GM21723 (cell line): ENCODE results near the gene PMEPA1.

Experiments
- ATAC-seq: cut with Tn5 transposase; IDR thresholded peaks from one replicate; pipeline ENCODE4 v1.9.1; 2021; ENCODE audit warnings: mild to moderate bottlenecking, moderate library complexity; ENCODE audit not compliant: unreplicated experiment

Gene PMEPA1

GRCh38 chr20:57737349-57737748 is 27.5 kb upstream of the PMEPA1 start:
- no peak for ATAC-seq

- no peak for ATAC-seq
These were observed 27.0 kb upstream of the PMEPA1 start for GRCh38 chr20:57736738-57737347.

GRCh38 chr20:57735831-57736737 is 26.3 kb upstream of the PMEPA1 start:
- no peak for ATAC-seq

- no peak for ATAC-seq
These were observed 24.9 kb upstream of the PMEPA1 start for GRCh38 chr20:57734754-57735153.

- no peak for ATAC-seq
These were observed 22.4 kb upstream of the PMEPA1 start for GRCh38 chr20:57732226-57732625.

GRCh38 chr20:57728762-57729161 is 18.9 kb upstream of the PMEPA1 start:
- no peak for ATAC-seq

GRCh38 chr20:57727863-57728262 is 18.0 kb upstream of the PMEPA1 start:
- no peak for ATAC-seq

- ATAC-seq: no peak
These were observed 15.8 kb upstream of the PMEPA1 start for GRCh38 chr20:57725636-57726035.

- no peak for ATAC-seq
These were observed 15.0 kb upstream of the PMEPA1 start for GRCh38 chr20:57724610-57725405.

GRCh38 chr20:57723816-57724215 is 14.0 kb upstream of the PMEPA1 start:
- no peak for ATAC-seq

GRCh38 chr20:57719951-57720350 is 10.1 kb upstream of the PMEPA1 start:
- no peak for ATAC-seq

- ATAC-seq: peak; percentile 92
These were observed 8.7 kb upstream of the PMEPA1 start for GRCh38 chr20:57718490-57719009.

- no peak for ATAC-seq
These were observed 8.0 kb upstream of the PMEPA1 start for GRCh38 chr20:57717797-57718196.

GRCh38 chr20:57716901-57717300 is 7.1 kb upstream of the PMEPA1 start:
- no peak for ATAC-seq

- ATAC-seq: no peak
These were observed 6.4 kb upstream of the PMEPA1 start for GRCh38 chr20:57716202-57716601.

GRCh38 chr20:57715268-57715904 is 5.6 kb upstream of the PMEPA1 start:
- no peak for ATAC-seq

- ATAC-seq: no peak
These were observed 4.8 kb upstream of the PMEPA1 start for GRCh38 chr20:57714409-57715267.

- no peak for ATAC-seq
These were observed 4.1 kb upstream of the PMEPA1 start for GRCh38 chr20:57713951-57714350.

GRCh38 chr20:57713505-57713903 is 3.7 kb upstream of the PMEPA1 start:
- ATAC-seq: no peak
